Kidney (tissue), 14 donors: Measurements from ENCODE around the gene PIK3R6. TPM values are rescaled to one million over a fixed set of nuclear protein-coding genes. Genes with fewer than 3 reads are reported as not detected.

Experiments
- DNase-seq, 5 donors: peaks; one replicate each; pipeline ENCODE4 v3.0.0-alpha.2; 2013 to 2020
- FAIRE-seq: peaks from 2 replicates; lab custom pipeline; 2012; peaks lifted over from hg19 to GRCh38; lab: Jason Lieb, UNC
- H3K27ac ChIP-seq, 2 donors: one replicate each; pipeline ENCODE4 v1.7.0; 2013; ENCODE audit warnings: low read depth in 2 of 2, low read length in 2 of 2, inconsistent platforms in 1 of 2
- H3K27me3 ChIP-seq: one replicate; pipeline ENCODE4 v1.7.1; 2013; ENCODE audit warnings: low read length, inconsistent platforms; ENCODE audit not compliant: control insufficient read depth, insufficient read depth
- H3K36me3 ChIP-seq, 3 donors: one replicate each; pipeline versions ENCODE4 v1.7.0 to v1.7.1; 2013; ENCODE audit warnings: low read length in 3 of 3, control low read depth in 1 of 3, inconsistent platforms in 1 of 3; ENCODE audit not compliant: insufficient read depth in 3 of 3, control insufficient read depth in 2 of 3
- H3K4me1 ChIP-seq, 3 donors: one replicate each; pipeline versions ENCODE4 v1.7.0 to v1.7.1; 2013; ENCODE audit warnings: low read length in 3 of 3, inconsistent platforms in 1 of 3, low read depth in 1 of 3; ENCODE audit not compliant: control insufficient read depth in 2 of 3, insufficient read depth in 2 of 3
- H3K4me3 ChIP-seq, 3 donors: one replicate each; pipeline versions ENCODE4 v1.7.0 to v1.8.1; 2013; ENCODE audit warnings: low read length in 3 of 3, control low read depth in 1 of 3, inconsistent platforms in 1 of 3
- H3K9ac ChIP-seq, 3 donors: one replicate each; pipeline versions ENCODE4 v1.7.0 to v1.7.1; 2013; ENCODE audit warnings: low read length in 3 of 3, control low read depth in 1 of 3, inconsistent platforms in 1 of 3
- H3K9me3 ChIP-seq, 3 donors: one replicate each; pipeline versions ENCODE4 v1.7.0 to v1.7.1; 2013; ENCODE audit warnings: low read length in 3 of 3, control low read depth in 1 of 3, inconsistent platforms in 1 of 3; ENCODE audit not compliant: control insufficient read depth in 2 of 3, insufficient read depth in 1 of 3
- intact Hi-C: fragments of 100-400 bp; cut with DNase I; formaldehyde crosslinking; loops from one replicate; pipeline ENCODE4 v1.11.1; 2022
- polyA plus RNA-seq: library from polyadenylated mRNA; stranded (reverse); fragments of 350-450 nt; fragmentation: Illumina TruSeq; extraction: RNeasy Lipid Tissue Mini Kit (QIAGEN cat#74804); gene quantifications from one replicate; pipeline ENCODE4 v1.2.3, GENCODE V29; 2014; ENCODE audit warnings: low read depth, low replicate concordance; ENCODE audit not compliant: insufficient read depth
- total RNA-seq: library from RNA; stranded (reverse); fragmentation: NEBNext Ultra II Directional; extraction: Animal tissue kit (Norgen Biotek cat#: 25700); gene quantifications from one replicate; pipeline ENCODE4 v1.2.1, GENCODE V29; 2021
- TF ChIP-seq, protein P1 (sequence below): IDR thresholded peaks from 3 replicates; pipeline ENCODE4 v1.5.1; 2012; ENCODE audit warnings: mild to moderate bottlenecking, moderate library complexity, borderline replicate concordance; ENCODE audit not compliant: insufficient read depth; ENCODE audit errors: extremely low read depth
- donor health status: control.
- donor health status: control.
- donor health status: control.
- donor health status: control.
- donor health status: control.
- donor health status: DM: yes; HTN: yes; CAD: no.
- donor health status: Normal renal cell carcinoma (clear cell type).

The PIK3R6 gene
- total and polyA plus RNA-seq, 2 donors from 2014 or later, result 0.17 to 2.3 TPM

DNA sequence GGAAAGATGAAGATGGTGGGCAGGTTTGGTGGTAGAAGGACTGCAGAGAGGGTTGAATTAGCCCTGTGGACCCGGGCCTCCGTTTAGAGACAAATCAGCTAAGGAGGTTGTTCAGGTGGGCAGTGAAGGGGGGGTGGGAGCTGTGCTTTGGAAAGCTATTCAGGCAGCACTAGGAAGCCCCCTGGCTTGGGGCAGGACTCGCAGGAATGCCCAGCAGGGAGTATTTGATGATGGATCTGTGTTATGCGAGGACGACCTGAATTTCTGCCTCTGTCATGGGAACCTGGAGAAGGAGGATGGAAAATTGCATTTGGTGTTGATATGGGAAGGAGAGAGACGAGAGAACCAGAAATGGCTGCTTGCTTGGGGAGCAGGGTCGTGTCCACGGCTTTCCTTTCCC lies 112.6 kb downstream of the PIK3R6 start:
- H3K9ac ChIP-seq, result no peak overlapping the region
- intact Hi-C loops, result no loop called here
- H3K4me3 ChIP-seq, result no peak overlapping the region
- FAIRE-seq, result no peak
- no peaks in the 10 kb centered on the region for H3K4me1 ChIP-seq
- TF ChIP-seq, protein P1, sequence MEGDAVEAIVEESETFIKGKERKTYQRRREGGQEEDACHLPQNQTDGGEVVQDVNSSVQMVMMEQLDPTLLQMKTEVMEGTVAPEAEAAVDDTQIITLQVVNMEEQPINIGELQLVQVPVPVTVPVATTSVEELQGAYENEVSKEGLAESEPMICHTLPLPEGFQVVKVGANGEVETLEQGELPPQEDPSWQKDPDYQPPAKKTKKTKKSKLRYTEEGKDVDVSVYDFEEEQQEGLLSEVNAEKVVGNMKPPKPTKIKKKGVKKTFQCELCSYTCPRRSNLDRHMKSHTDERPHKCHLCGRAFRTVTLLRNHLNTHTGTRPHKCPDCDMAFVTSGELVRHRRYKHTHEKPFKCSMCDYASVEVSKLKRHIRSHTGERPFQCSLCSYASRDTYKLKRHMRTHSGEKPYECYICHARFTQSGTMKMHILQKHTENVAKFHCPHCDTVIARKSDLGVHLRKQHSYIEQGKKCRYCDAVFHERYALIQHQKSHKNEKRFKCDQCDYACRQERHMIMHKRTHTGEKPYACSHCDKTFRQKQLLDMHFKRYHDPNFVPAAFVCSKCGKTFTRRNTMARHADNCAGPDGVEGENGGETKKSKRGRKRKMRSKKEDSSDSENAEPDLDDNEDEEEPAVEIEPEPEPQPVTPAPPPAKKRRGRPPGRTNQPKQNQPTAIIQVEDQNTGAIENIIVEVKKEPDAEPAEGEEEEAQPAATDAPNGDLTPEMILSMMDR, result no peak
- no peaks in the 10 kb centered on the region for H3K27me3 ChIP-seq
- no peak for DNase-seq
- H3K36me3 ChIP-seq, result no peaks in the 10 kb centered on the region
- H3K27ac ChIP-seq, result no peak overlapping the region
- no peaks in the 10 kb centered on the region for H3K9me3 ChIP-seq

DNA sequence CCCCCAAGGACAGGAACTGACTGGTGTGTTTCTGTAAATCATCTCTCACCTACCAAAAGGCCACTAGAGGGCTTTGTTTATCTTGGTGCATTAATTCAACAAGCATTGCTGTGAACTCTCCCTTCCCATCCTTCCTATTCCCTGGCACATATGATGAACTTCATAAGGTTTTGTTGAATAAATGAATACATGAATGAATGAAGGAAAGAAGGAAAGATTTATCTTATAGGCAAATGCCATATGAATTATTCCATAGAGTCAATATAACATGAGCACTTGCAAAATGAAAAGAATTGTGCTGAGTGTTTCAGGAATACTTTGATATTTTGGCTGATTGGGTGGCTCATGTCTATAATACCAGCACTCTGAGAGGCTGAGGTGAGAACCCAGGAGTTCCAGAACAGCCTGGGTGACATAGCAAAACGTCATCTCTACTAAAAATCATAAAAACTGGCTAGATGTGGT lies 113.5 kb downstream of the PIK3R6 start:
- TF ChIP-seq, protein P1, result no peak
- H3K36me3 ChIP-seq, result no peaks in the 10 kb centered on the region
- intact Hi-C loops, result no loop called here
- DNase-seq (no peak), FAIRE-seq (no peak)
- H3K9me3 ChIP-seq, result no peaks in the 10 kb centered on the region
- H3K9ac ChIP-seq, result no peak overlapping the region
- no peaks in the 10 kb centered on the region for H3K4me1 ChIP-seq
- no peak overlapping the region for H3K4me3 ChIP-seq
- no peak overlapping the region for H3K27ac ChIP-seq
- no peaks in the 10 kb centered on the region for H3K27me3 ChIP-seq

- TF ChIP-seq, protein P1, result no peak
- intact Hi-C loops, result no loop called here
- H3K9ac ChIP-seq, result no peak overlapping the region
- H3K27me3 ChIP-seq, result no peaks in the 10 kb centered on the region
- H3K36me3 ChIP-seq, result no peaks in the 10 kb centered on the region
- FAIRE-seq (no peak), DNase-seq (no peak)
- H3K4me3 ChIP-seq, result no peak overlapping the region
- no peaks in the 10 kb centered on the region for H3K9me3 ChIP-seq
- H3K27ac ChIP-seq, result no peak overlapping the region
- no peaks in the 10 kb centered on the region for H3K4me1 ChIP-seq
These were observed 114.1 kb downstream of the PIK3R6 start for GRCh38 chr17:8753136-8753975.

Other genes starting within 250 kb of the PIK3R6 start
- 104 TPM for gene MYH10, start 236.9 kb downstream of the PIK3R6 start, total RNA-seq
- 23.6 TPM for gene MYH10, start 236.9 kb downstream of the PIK3R6 start, polyA plus RNA-seq
- not detected for gene CCDC42, start 122.8 kb downstream of the PIK3R6 start, total RNA-seq
- not detected for gene CCDC42, start 122.8 kb downstream of the PIK3R6 start, polyA plus RNA-seq
- gene SPDYE4, start 109.1 kb downstream of the PIK3R6 start, total RNA-seq, result not detected
- gene SPDYE4, start 109.1 kb downstream of the PIK3R6 start, polyA plus RNA-seq, result not detected
- gene MFSD6L, start 68.3 kb downstream of the PIK3R6 start, total RNA-seq, result 3.8 TPM
- 3.1 TPM for gene MFSD6L, start 68.3 kb downstream of the PIK3R6 start, polyA plus RNA-seq
- 19.1 TPM for gene PIK3R5, start 98.0 kb upstream of the PIK3R6 start, total RNA-seq
- 0.45 TPM for gene PIK3R5, start 98.0 kb upstream of the PIK3R6 start, polyA plus RNA-seq
- 1.8 TPM for gene NTN1, start 153.8 kb upstream of the PIK3R6 start, total RNA-seq
- 1.8 TPM for gene NTN1, start 153.8 kb upstream of the PIK3R6 start, polyA plus RNA-seq